ENCODE results near the gene XXYLT1.

GRCh38 chr3:195172896-195173295, 98.1 kb downstream of the XXYLT1 start:
- TF ChIP-seq CTCF (IDR thresholded peaks at IDR 0.05 in 8 of 11, conservative IDR thresholded peaks at IDR 0.05 in 3 of 11) (no peak), POLR2A (IDR thresholded peaks at IDR 0.05) (no peak), POLR2AphosphoS5 (IDR thresholded peaks at IDR 0.05) (no peak)

All from spleen (tissue), 7 donors.